ENCODE data around the gene CCDC85A.

- no peak for TF ChIP-seq CTCF (IDR thresholded peaks at IDR 0.05; ENCODE audit: low read length)
- TF ChIP-seq EZH2 (optimal IDR thresholded peaks at IDR 0.05; ENCODE audit: low read depth, low read length) = no peak
- no peak for TF ChIP-seq EZH2phosphoT487 (IDR thresholded peaks at IDR 0.05; ENCODE audit: low read length)
Observed at GRCh38 chr2:56217106-56217505, 33.3 kb downstream of the CCDC85A start.

Data from MM.1S (cell line).